GM12878 (cell line): ENCODE measurements around the gene BBS5. TPM values are rescaled to one million over a fixed set of nuclear protein-coding genes. Genes with fewer than 3 reads are reported as not detected.

Source experiments
- ASH2L ChIP-seq: fragments of 300-600, 200-600 bp; sonication (generic); IDR thresholded peaks from 2 replicates; pipeline ENCODE4 v1.6.1; 2017; ENCODE audit warnings: low read depth, mild to moderate bottlenecking, borderline replicate concordance
- BHLHE40 ChIP-seq, 2 experiments: fragments of 450-650 bp in 1 of 2; IDR thresholded peaks; 2 replicates each; pipeline ENCODE4 v1.6.1; 2011 to 2017; ENCODE audit warnings: low read depth in 2 of 2, borderline replicate concordance in 1 of 2, improper control_type of control experiment in 1 of 2, low read length in 1 of 2, mild to moderate bottlenecking in 1 of 2
- BMI1 ChIP-seq: fragments of 450-650 bp; IDR thresholded peaks from 2 replicates; pipeline ENCODE4 v1.6.1; 2016; ENCODE audit warnings: mild to moderate bottlenecking, moderate library complexity, borderline replicate concordance
- CHD2 ChIP-seq: IDR thresholded peaks from 2 replicates; pipeline ENCODE4 v1.6.1; 2011; ENCODE audit warnings: low read depth, low read length, improper control_type of control experiment, borderline replicate concordance
- CREB1 ChIP-seq: IDR thresholded peaks from 2 replicates; pipeline ENCODE4 v1.6.1; 2012; ENCODE audit warnings: low read depth, mild to moderate bottlenecking, inconsistent platforms
- E4F1 ChIP-seq: fragments of 450-650 bp; IDR thresholded peaks from 2 replicates; pipeline ENCODE4 v1.6.1; 2018; ENCODE audit warnings: borderline replicate concordance, mild to moderate bottlenecking; ENCODE audit not compliant: partially characterized antibody
- EED ChIP-seq: sonication (generic); IDR thresholded peaks from 2 replicates; pipeline ENCODE4 v1.6.1; 2016; ENCODE audit warnings: antibody characterized with exemption, low read depth
- GATAD2B ChIP-seq: fragments of 450-650 bp; conservative IDR thresholded peaks from 2 replicates; pipeline ENCODE4 v1.6.1; 2017; ENCODE audit warnings: low read depth, mild to moderate bottlenecking, moderate library complexity
- HDGF ChIP-seq: fragments of 450-650 bp; IDR thresholded peaks from 2 replicates; pipeline ENCODE4 v1.6.1; 2016; ENCODE audit warnings: antibody characterized with exemption
- IKZF2 ChIP-seq, 2 experiments: fragments of 450-650 bp; IDR thresholded peaks; 2 replicates each; pipeline ENCODE4 v1.6.1; 2017; ENCODE audit warnings: mild to moderate bottlenecking in 2 of 2, moderate library complexity in 2 of 2
- MAX ChIP-seq: IDR thresholded peaks from 2 replicates; pipeline ENCODE4 v1.6.1; 2012; ENCODE audit warnings: low read depth, low read length, improper control_type of control experiment
- MLLT1 ChIP-seq: fragments of 450-650 bp; IDR thresholded peaks from 2 replicates; pipeline ENCODE4 v1.6.1; 2016; ENCODE audit warnings: mild to moderate bottlenecking
- PRDM15 ChIP-seq: fragments of 450-650 bp; formaldehyde crosslinking; IDR thresholded peaks from 2 replicates; pipeline ENCODE4 v1.4.0; 2020; ENCODE audit warnings: mild to moderate bottlenecking, moderate library complexity
- RBBP5 ChIP-seq: fragments of 200-600 bp; sonication (generic); conservative IDR thresholded peaks from 2 replicates; pipeline ENCODE4 v1.6.1; 2016
- RCOR1 ChIP-seq: conservative IDR thresholded peaks from 2 replicates; pipeline ENCODE4 v1.6.1; 2012; ENCODE audit warnings: low read depth, low read length, improper control_type of control experiment
- SIN3A ChIP-seq: IDR thresholded peaks from 2 replicates; pipeline ENCODE4 v1.6.1; 2012; ENCODE audit warnings: low read depth, low read length, improper control_type of control experiment
- SMC3 ChIP-seq: IDR thresholded peaks from 2 replicates; pipeline ENCODE4 v1.6.1; 2011; ENCODE audit warnings: low read length, improper control_type of control experiment, borderline replicate concordance
- SREBF2 ChIP-seq: IDR thresholded peaks from 2 replicates; pipeline ENCODE4 v1.6.1; 2012; ENCODE audit warnings: mild to moderate bottlenecking, low read length
- WRNIP1 ChIP-seq: IDR thresholded peaks from 2 replicates; pipeline ENCODE4 v1.6.1; 2011; ENCODE audit warnings: low read depth, low read length, improper control_type of control experiment, borderline replicate concordance
- polyA plus RNA-seq, 11 experiments: library from polyadenylated mRNA; depleted of rRNA in 4 of 11; unstranded in 6 of 11; stranded (reverse) in 5 of 11; fragments of >200 nt; fragmentation: Nextera tagmentation in 4 of 11; fragmentation: Illumina TruSeq in 1 of 11; extraction: Ambion mirVana in 4 of 11; extraction: Trizol in 1 of 11; gene quantifications; 1 replicate in 1 of 11; 2 replicates in 10 of 11; pipeline versions ENCODE4 v1.2.1 to v1.2.3, GENCODE V29; 2011 to 2016; ENCODE audit warnings: inconsistent platforms in 2 of 11, missing spikeins in 2 of 11, low read depth in 1 of 11
- total RNA-seq, 4 experiments: library from RNA; depleted of rRNA in 3 of 4; stranded (reverse); fragments of >200 nt in 3 of 4; fragmentation: Illumina TruSeq in 1 of 4; extraction: Trizol in 1 of 4; gene quantifications; 2 replicates each; pipeline versions ENCODE4 v1.2.1 to v1.2.3, GENCODE V29; 2013 to 2021

Gene BBS5
- total and polyA plus RNA-seq, 10 of the 15 experiments (the other 5 are each of a cell fraction or from before 2014, with no cell fraction given): 0.56 to 3.4 (median 1.6) TPM

DNA sequence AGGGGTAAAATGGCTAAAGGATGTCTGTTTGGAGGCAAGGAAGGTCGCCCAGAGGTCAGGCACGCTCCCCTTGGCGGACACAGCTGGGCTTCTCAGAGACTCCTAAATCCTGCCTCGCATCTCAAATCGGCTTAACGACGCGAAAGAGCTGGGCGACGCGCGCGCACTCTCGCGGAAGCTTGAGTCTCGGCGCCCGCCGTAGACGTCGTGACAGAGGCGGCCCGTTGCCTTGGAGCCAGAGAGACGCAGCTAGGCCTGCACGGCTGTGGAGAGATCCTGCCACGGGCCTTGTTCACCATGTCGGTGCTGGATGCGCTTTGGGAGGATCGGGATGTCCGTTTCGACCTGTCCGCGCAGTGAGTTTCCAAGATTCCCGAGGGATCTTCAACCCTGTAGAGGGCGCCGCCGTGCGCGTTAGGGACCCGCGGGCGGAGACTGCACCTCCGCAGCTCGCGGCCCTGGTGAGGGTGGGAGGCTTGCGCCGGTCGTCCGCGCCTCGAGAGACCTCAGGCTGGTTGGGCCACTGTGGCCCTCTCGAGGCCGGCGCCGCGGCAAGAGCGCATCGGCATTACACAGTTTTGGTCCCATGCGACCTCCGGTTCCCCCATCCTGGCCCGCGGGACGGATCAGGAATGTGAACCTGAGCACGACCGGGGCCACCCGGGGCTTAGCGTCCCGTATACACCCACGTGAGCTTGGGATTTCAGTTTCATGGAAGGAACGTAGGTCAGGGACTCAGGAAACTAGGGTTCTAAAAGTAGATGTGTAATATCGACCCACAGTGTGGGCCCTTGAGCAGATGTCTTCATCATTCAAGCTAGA is at the start of gene BBS5 (continued):
- TF ChIP-seq MLLT1: 0 out of 2 replicates have a peak, but pooled peaks have one; percentile 18
- peak; percentile 37 to 53; a peak in 3 of 4 replicates for TF ChIP-seq IKZF2 (IDR thresholded peaks at IDR 0.05)
- no peak for TF ChIP-seq ASH2L
- peak; percentile 46 for TF ChIP-seq E4F1
- no peak for TF ChIP-seq PRDM15 (CRISPR knock-in tag)
- TF ChIP-seq MAX: peak; percentile 17; the same call in 1 of the 2 replicates
- TF ChIP-seq WRNIP1: no peak
- peak; percentile 91; the same call in 1 of the 2 replicates for TF ChIP-seq SIN3A
- TF ChIP-seq GATAD2B: peak; percentile 74
- peak; percentile 92 for TF ChIP-seq CREB1
- TF ChIP-seq EED: peak; percentile 72
- TF ChIP-seq BMI1: peak; percentile 67; the same call in 1 of the 2 replicates
- TF ChIP-seq CHD2: peak; percentile 61; the same call in 1 of the 2 replicates
- no peak for TF ChIP-seq HDGF
- TF ChIP-seq BHLHE40 (IDR thresholded peaks at IDR 0.05; ENCODE audit: borderline replicate concordance in 1 of 2, low read depth in 2 of 2, low read length in 1 of 2): no peak; a peak in 1 of 4 replicates
- TF ChIP-seq SREBF2: no peak
- TF ChIP-seq SMC3: no peak
- TF ChIP-seq RCOR1: no peak
- TF ChIP-seq RBBP5: no peak
